H9 (cell line): ENCODE data around the gene TMEM176A. TPM values are rescaled to one million over a fixed set of nuclear protein-coding genes. Genes with fewer than 3 reads are reported as not detected.

Experiments used
- DNase-seq: peaks from one replicate; pipeline ENCODE4 v3.0.0-alpha.2; 2017
- H2AFZ ChIP-seq: one replicate; pipeline ENCODE4 v1.6.1; 2013; ENCODE audit warnings: mild to moderate bottlenecking, low read length, control low read depth, moderate library complexity
- H2AK5ac ChIP-seq: 2 replicates; pipeline ENCODE4 v1.6.1; 2013; ENCODE audit warnings: low read length, control low read depth, mixed read lengths; ENCODE audit not compliant: insufficient read length
- H2BK120ac ChIP-seq: one replicate; pipeline ENCODE4 v1.6.1; 2013; ENCODE audit warnings: low read depth, mild to moderate bottlenecking, low read length, control low read depth, inconsistent platforms; ENCODE audit not compliant: poor library complexity, severe bottlenecking
- H2BK12ac ChIP-seq: 2 replicates; pipeline ENCODE4 v1.6.1; 2013; ENCODE audit warnings: low read length, control low read depth, mixed read lengths, low read depth; ENCODE audit not compliant: insufficient read length
- H2BK15ac ChIP-seq: 2 replicates; pipeline ENCODE4 v1.6.1; 2013; ENCODE audit warnings: low read depth, low read length, control low read depth
- H2BK20ac ChIP-seq: one replicate; pipeline ENCODE4 v1.6.1; 2013; ENCODE audit warnings: low read depth, mild to moderate bottlenecking, low read length, control low read depth, inconsistent platforms; ENCODE audit not compliant: poor library complexity, severe bottlenecking
- H2BK5ac ChIP-seq: 2 replicates; pipeline ENCODE4 v1.6.1; 2013; ENCODE audit warnings: low read length, control low read depth, mixed read lengths; ENCODE audit not compliant: insufficient read length
- H3K14ac ChIP-seq: 2 replicates; pipeline ENCODE4 v1.6.1; 2013; ENCODE audit warnings: low read length, control low read depth; ENCODE audit not compliant: insufficient read depth
- H3K18ac ChIP-seq: 2 replicates; pipeline ENCODE4 v1.6.1; 2013; ENCODE audit warnings: low read depth, mild to moderate bottlenecking, mixed read lengths, low read length, control low read depth; ENCODE audit not compliant: insufficient read length
- H3K23ac ChIP-seq: 2 replicates; pipeline ENCODE4 v1.6.1; 2013; ENCODE audit warnings: low read length, control low read depth, mixed read lengths, low read depth; ENCODE audit not compliant: insufficient read length
- H3K23me2 ChIP-seq: 2 replicates; pipeline ENCODE4 v1.6.1; 2013; ENCODE audit warnings: low read depth, mild to moderate bottlenecking, mixed read lengths, low read length, control low read depth; ENCODE audit not compliant: insufficient read length, poor library complexity, severe bottlenecking
- H3K27ac ChIP-seq: 2 replicates; pipeline ENCODE4 v1.5.1; 2013; ENCODE audit warnings: low read length, control low read depth, mixed read lengths, low read depth; ENCODE audit not compliant: insufficient read length
- H3K27me3 ChIP-seq: 2 replicates; pipeline ENCODE4 v1.6.1; 2013; ENCODE audit warnings: low read length, control low read depth, inconsistent platforms; ENCODE audit not compliant: insufficient read depth
- H3K4ac ChIP-seq: 2 replicates; pipeline ENCODE4 v1.6.1; 2013; ENCODE audit warnings: low read depth, mild to moderate bottlenecking, control low read depth, inconsistent platforms, low read length, moderate library complexity
- H3K4me1 ChIP-seq: 2 replicates; pipeline ENCODE4 v1.6.1; 2013; ENCODE audit warnings: low read length, control low read depth, inconsistent platforms; ENCODE audit not compliant: insufficient read depth
- H3K4me2 ChIP-seq: 2 replicates; pipeline ENCODE4 v1.6.1; 2013; ENCODE audit warnings: low read length, control low read depth, mixed read lengths; ENCODE audit not compliant: insufficient read length, insufficient read depth
- H3K56ac ChIP-seq: 2 replicates; pipeline ENCODE4 v1.6.1; 2013; ENCODE audit warnings: low read depth, mild to moderate bottlenecking, mixed read lengths, low read length, control low read depth; ENCODE audit not compliant: insufficient read length
- H3K79me1 ChIP-seq: 2 replicates; pipeline ENCODE4 v1.6.1; 2013; ENCODE audit warnings: low read depth, mild to moderate bottlenecking, moderate library complexity, low read length, control low read depth, inconsistent platforms; ENCODE audit not compliant: insufficient read depth, poor library complexity, severe bottlenecking
- H3K79me2 ChIP-seq: 2 replicates; pipeline ENCODE4 v1.6.1; 2013; ENCODE audit warnings: low read length, control low read depth, inconsistent platforms; ENCODE audit not compliant: insufficient read depth
- H3K9ac ChIP-seq: 2 replicates; pipeline ENCODE4 v1.6.1; 2013; ENCODE audit warnings: low read length, control low read depth, mixed read lengths; ENCODE audit not compliant: insufficient read length; ENCODE audit errors: extremely low read depth
- H3K9me3 ChIP-seq: one replicate; pipeline ENCODE4 v1.6.1; 2013; ENCODE audit warnings: low read depth, low read length, inconsistent platforms; ENCODE audit not compliant: control insufficient read depth
- H3T11ph ChIP-seq: one replicate; pipeline ENCODE4 v1.6.1; 2013; ENCODE audit warnings: mild to moderate bottlenecking, low read length, control low read depth, inconsistent platforms
- H4K20me1 ChIP-seq: one replicate; pipeline ENCODE4 v1.6.1; 2013; ENCODE audit not compliant: control insufficient read depth, insufficient read length, insufficient read depth
- H4K5ac ChIP-seq: 2 replicates; pipeline ENCODE4 v1.6.1; 2013; ENCODE audit warnings: low read depth, mild to moderate bottlenecking, mixed read lengths, low read length, control low read depth; ENCODE audit not compliant: insufficient read length
- H4K8ac ChIP-seq: replicated peaks from 2 replicates; pipeline ENCODE4 v1.6.1; 2013; ENCODE audit warnings: low read length, control low read depth, mixed read lengths, low read depth; ENCODE audit not compliant: insufficient read length
- H4K91ac ChIP-seq: 2 replicates; pipeline ENCODE4 v1.6.1; 2013; ENCODE audit warnings: low read depth, mild to moderate bottlenecking, moderate library complexity, mixed read lengths, low read length, control low read depth; ENCODE audit not compliant: insufficient read length
- H3K27ac Mint-ChIP-seq, 3 experiments: 2 replicates in 2 of 3; 3 replicates in 1 of 3; pipeline ENCODE4 v1.8.0; 2020 to 2021; ENCODE audit warnings: mixed read lengths in 3 of 3, mild to moderate bottlenecking in 1 of 3, moderate library complexity in 1 of 3
- H3K27me3 Mint-ChIP-seq: 2 replicates; pipeline ENCODE4 v1.8.0; 2021; ENCODE audit warnings: low read depth, mild to moderate bottlenecking, moderate library complexity, mixed read lengths
- H3K36me3 Mint-ChIP-seq, 3 experiments: 2 replicates in 2 of 3; 3 replicates in 1 of 3; pipeline ENCODE4 v1.8.0; 2020 to 2021; ENCODE audit warnings: low read depth in 3 of 3, mixed read lengths in 3 of 3; ENCODE audit not compliant: insufficient read depth in 1 of 3
- H3K4me1 Mint-ChIP-seq, 2 experiments: 2 replicates each; pipeline ENCODE4 v1.8.0; 2020; ENCODE audit warnings: mixed read lengths in 2 of 2
- H3K4me3 Mint-ChIP-seq, 2 experiments: 2 replicates in 1 of 2; 3 replicates in 1 of 2; pipeline ENCODE4 v1.8.0; 2020 to 2021; ENCODE audit warnings: mild to moderate bottlenecking in 2 of 2, mixed read lengths in 2 of 2, moderate library complexity in 1 of 2
- H3K9me3 Mint-ChIP-seq, 2 experiments: 2 replicates in 1 of 2; 3 replicates in 1 of 2; pipeline ENCODE4 v1.8.0; 2020; ENCODE audit warnings: mild to moderate bottlenecking in 2 of 2, mixed read lengths in 2 of 2, moderate library complexity in 1 of 2
- CTCF ChIP-seq: fragments of 200-600 bp; sonication (generic); conservative IDR thresholded peaks from 3 replicates; pipeline ENCODE4 v1.8.0; 2021; ENCODE audit warnings: antibody characterized with exemption, mild to moderate bottlenecking
- WGBS: extraction: QIAGEN DNeasy Blood & Tissue Kit; methylation state at CpG from one replicate; pipeline ENCODE4 v1.1.7; 2013; ENCODE audit warnings: missing lambda C conversion rate, low lambda C conversion rate, mixed read lengths; ENCODE audit not compliant: insufficient read length; ENCODE audit errors: extremely low coverage; 5-methylcytosine and 5-hydroxymethylcytosine counted together
- total RNA-seq: library from RNA; stranded (reverse); gene quantifications from 2 replicates; pipeline ENCODE4 v1.2.1, GENCODE V29; 2021

The TMEM176A gene
- total RNA-seq, 1 experiment from 2014 or later = not detected

- no peaks in the 10 kb centered on the region for H3K4me1 ChIP-seq
These were observed 16.3 kb upstream of the TMEM176A start for GRCh38 chr7:150784120-150784736.

More at GRCh38 chr7:150784120-150784736, 16.3 kb upstream of the TMEM176A start:
- peaks cover 64% of the 10 kb centered on the region for H3K27me3 Mint-ChIP-seq
- Histone ChIP-seq H3K4me2 (no peak overlapping the region), H3K14ac (no peak overlapping the region), H2BK120ac (no peak overlapping the region), H3K4ac (no peak overlapping the region), H3K9ac (no peak overlapping the region), H2BK12ac (no peak overlapping the region), H3K27ac (no peak overlapping the region), H4K20me1 (no peaks in the 10 kb centered on the region), H3K18ac (no peak overlapping the region), H3K56ac (no peak overlapping the region), H2AK5ac (no peak overlapping the region), H3K23ac (no peak overlapping the region), H3K23me2 (no peaks in the 10 kb centered on the region), H3K9me3 (no peaks in the 10 kb centered on the region), H4K91ac (no peak overlapping the region), H2BK20ac (no peak overlapping the region), H3K79me2 (no peaks in the 10 kb centered on the region), H3K27me3 (no peaks in the 10 kb centered on the region), H4K5ac (no peak overlapping the region), H2AFZ (no peak overlapping the region), H4K8ac (no peak overlapping the region), H2BK5ac (no peak overlapping the region), H2BK15ac (no peak overlapping the region), H3T11ph (no peak overlapping the region), H3K79me1 (no peaks in the 10 kb centered on the region)
- no peak for DNase-seq
- no CpG with 5 or more reads among the region's 9 CpGs for WGBS
- no peaks in the 10 kb centered on the region for H3K9me3 Mint-ChIP-seq
- H3K4me3 Mint-ChIP-seq = no peak overlapping the region
- TF ChIP-seq CTCF = no peak
- H3K36me3 Mint-ChIP-seq = no peaks in the 10 kb centered on the region; a peak in 1 of 7 replicates
- H3K27ac Mint-ChIP-seq = no peak overlapping the region
- no peaks in the 10 kb centered on the region for H3K4me1 Mint-ChIP-seq
